HL-60 (cell line): ENCODE results near the gene PIK3R3.

Source experiments
- DNase-seq, 2 experiments: peaks; one replicate each; pipeline ENCODE4 v3.0.0-alpha.2; 2010 to 2020; ENCODE audit warnings: low read depth in 1 of 2, low spot score in 1 of 2
- H3K27ac ChIP-seq: fragments of 250-450 bp; sonication (Bioruptor Pico); replicated peaks from 2 replicates; pipeline ENCODE4 v1.5.1; 2020; ENCODE audit warnings: mild to moderate bottlenecking, moderate library complexity
- H3K27me3 ChIP-seq: fragments of 250-450 bp; sonication (Bioruptor Pico); 2 replicates; pipeline ENCODE4 v1.5.1; 2021; ENCODE audit warnings: mild to moderate bottlenecking, moderate library complexity; ENCODE audit not compliant: insufficient read depth, poor library complexity, severe bottlenecking
- H3K4me3 ChIP-seq: replicated peaks from 2 replicates; pipeline ENCODE4 v1.5.1; 2011; ENCODE audit warnings: mild to moderate bottlenecking, control low read depth, low read length; ENCODE audit not compliant: insufficient read depth
- CTCF ChIP-seq: IDR thresholded peaks from one replicate; pipeline ENCODE4 v1.5.1; 2011; ENCODE audit warnings: low read length, control low read depth, inconsistent platforms; ENCODE audit not compliant: insufficient read depth
- GABPA ChIP-seq: IDR thresholded peaks from 2 replicates; pipeline ENCODE4 v1.6.1; 2012; ENCODE audit warnings: low read depth
- POLR2AphosphoS5 ChIP-seq: IDR thresholded peaks from 2 replicates; pipeline ENCODE4 v1.6.1; 2012; ENCODE audit warnings: low read depth
- REST ChIP-seq: IDR thresholded peaks from 2 replicates; pipeline ENCODE4 v1.6.1; 2012; ENCODE audit warnings: low read depth; ENCODE audit not compliant: insufficient replicate concordance
- SPI1 ChIP-seq: IDR thresholded peaks from 2 replicates; pipeline ENCODE4 v1.6.1; 2012; ENCODE audit warnings: low read depth, mild to moderate bottlenecking, borderline replicate concordance

Gene PIK3R3

GRCh38 chr1:46067652-46068051 lies 64.8 kb downstream of the PIK3R3 start:
- H3K4me3 ChIP-seq: no peak overlapping the region
- no peak overlapping the region for H3K27ac ChIP-seq
- TF ChIP-seq REST: no peak
- no peak for TF ChIP-seq POLR2AphosphoS5
- DNase-seq: no peak
- no peaks in the 10 kb centered on the region for H3K27me3 ChIP-seq

GRCh38 chr1:46065405-46065804 lies 67.0 kb downstream of the PIK3R3 start:
- no peak for TF ChIP-seq REST
- no peak for TF ChIP-seq POLR2AphosphoS5
- no peak for TF ChIP-seq CTCF
- TF ChIP-seq GABPA: no peak
- TF ChIP-seq SPI1: no peak
- no peak overlapping the region for H3K4me3 ChIP-seq
- no peaks in the 10 kb centered on the region for H3K27me3 ChIP-seq
- DNase-seq: peak; percentile 51
- 0 out of 2 replicates have a peak overlapping the region, but pooled peaks have one; percentile 0 for H3K27ac ChIP-seq

GRCh38 chr1:46064708-46065107 lies 67.7 kb downstream of the PIK3R3 start:
- TF ChIP-seq REST (no peak), GABPA (no peak), SPI1 (no peak), CTCF (no peak), POLR2AphosphoS5 (no peak)
- Histone ChIP-seq H3K27ac (no peak overlapping the region), H3K27me3 (no peaks in the 10 kb centered on the region), H3K4me3 (no peak overlapping the region)
- DNase-seq: no peak
